GM12801 (cell line): ENCODE measurements around the gene SMYD4.

Experiments used
- CTCF ChIP-seq: IDR thresholded peaks from one replicate; pipeline ENCODE4 v1.5.1; 2011; ENCODE audit warnings: control low read depth; ENCODE audit not compliant: insufficient read length; ENCODE audit errors: extremely low read depth

Gene SMYD4

GRCh38 chr17:1745513-1746020 is 84.1 kb downstream of the SMYD4 start:
- TF ChIP-seq CTCF, result no peak

DNA sequence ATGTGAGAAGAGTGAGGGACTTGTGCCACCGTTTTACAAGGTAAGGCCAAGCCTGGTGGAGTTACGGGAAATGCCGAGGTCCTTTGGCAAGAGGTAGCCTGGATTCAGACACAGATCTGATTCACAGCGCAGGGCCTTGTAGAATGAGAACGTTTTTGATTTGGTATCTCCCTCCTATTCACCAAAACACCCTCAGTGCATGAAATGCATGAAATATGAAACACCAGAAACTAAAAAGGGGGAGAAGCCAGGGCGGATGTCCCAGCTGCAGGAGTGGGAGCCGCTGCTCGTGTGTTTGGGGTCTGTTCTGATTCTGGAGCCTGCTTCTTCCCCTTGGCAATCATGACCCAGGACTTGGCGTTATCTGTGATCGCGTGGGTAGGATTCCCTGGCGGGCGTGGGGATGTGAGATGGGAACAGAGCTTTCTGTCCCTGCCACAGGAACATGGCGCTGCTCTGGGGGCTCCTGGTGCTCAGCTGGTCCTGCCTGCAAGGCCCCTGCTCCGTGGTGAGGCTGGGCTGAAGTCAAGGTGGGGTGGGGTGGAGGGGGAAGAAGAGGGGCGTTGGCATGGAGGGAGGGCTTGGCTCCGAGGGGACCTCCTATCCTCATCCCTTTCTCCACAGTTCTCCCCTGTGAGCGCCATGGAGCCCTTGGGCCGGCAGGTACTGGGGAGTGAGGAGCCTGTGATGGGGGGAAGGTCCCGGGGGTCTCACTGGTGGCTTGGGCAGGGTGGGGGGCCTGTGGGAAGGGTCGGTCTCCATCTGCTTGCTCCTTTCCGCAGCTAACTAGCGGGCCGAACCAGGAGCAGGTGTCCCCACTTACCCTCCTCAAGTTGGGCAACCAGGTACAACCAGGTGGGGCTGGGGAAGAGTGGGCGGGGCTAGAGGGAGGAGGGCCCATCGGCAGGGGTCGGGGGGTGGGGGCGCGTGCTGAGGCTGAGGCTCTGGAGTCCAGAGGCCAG is 84.9 kb downstream of the SMYD4 start:
- no peak for TF ChIP-seq CTCF

GRCh38 chr17:1743088-1743439 is 86.6 kb downstream of the SMYD4 start:
- TF ChIP-seq CTCF, result no peak

- TF ChIP-seq CTCF, result no peak
Measured at GRCh38 chr17:1742371-1743087, 87.2 kb downstream of the SMYD4 start, which contains the start of gene SERPINF2. TSS of gene SERPINF2 (plus strand) at chr17:1742871. CDS start at chr17:1744996, 2,125 bp downstream.

DNA sequence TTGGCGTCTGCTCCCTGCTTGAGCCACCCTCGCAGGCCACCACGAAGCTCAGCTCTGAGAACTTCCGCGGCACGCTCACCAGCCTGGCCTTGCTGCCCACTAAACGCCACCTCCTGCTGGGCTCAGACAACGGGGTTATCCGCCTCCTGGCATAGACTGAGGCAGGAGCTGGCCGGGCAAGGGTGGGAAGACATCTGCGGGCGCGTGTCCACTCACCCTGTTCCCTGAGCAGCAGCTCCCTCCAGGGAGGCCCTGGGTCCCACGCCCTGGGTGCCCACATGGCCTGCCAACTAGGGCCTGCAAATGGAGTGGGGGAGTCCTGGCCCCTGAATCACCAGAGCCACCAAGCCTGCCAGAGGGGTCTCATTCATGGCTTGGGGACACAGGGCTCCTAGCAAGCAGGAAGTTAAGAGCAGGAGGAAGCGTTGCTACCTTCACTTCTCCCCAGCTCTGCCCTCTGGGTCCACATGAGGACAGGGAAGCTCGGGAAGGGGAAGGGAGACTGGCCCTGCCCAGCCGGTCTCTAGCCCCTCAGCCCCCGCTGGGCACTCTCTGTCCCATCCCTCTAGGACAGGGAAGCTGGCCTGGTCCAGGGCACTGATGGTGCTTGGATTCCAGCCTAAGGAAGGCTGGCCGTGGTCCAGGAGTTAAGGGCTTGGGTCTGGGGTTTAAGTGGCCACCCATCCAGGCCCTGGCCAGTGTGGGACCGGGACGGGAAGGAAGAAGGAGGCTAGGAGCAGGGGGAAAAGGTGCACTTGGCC is 92.0 kb downstream of the SMYD4 start:
- TF ChIP-seq CTCF, result no peak

DNA sequence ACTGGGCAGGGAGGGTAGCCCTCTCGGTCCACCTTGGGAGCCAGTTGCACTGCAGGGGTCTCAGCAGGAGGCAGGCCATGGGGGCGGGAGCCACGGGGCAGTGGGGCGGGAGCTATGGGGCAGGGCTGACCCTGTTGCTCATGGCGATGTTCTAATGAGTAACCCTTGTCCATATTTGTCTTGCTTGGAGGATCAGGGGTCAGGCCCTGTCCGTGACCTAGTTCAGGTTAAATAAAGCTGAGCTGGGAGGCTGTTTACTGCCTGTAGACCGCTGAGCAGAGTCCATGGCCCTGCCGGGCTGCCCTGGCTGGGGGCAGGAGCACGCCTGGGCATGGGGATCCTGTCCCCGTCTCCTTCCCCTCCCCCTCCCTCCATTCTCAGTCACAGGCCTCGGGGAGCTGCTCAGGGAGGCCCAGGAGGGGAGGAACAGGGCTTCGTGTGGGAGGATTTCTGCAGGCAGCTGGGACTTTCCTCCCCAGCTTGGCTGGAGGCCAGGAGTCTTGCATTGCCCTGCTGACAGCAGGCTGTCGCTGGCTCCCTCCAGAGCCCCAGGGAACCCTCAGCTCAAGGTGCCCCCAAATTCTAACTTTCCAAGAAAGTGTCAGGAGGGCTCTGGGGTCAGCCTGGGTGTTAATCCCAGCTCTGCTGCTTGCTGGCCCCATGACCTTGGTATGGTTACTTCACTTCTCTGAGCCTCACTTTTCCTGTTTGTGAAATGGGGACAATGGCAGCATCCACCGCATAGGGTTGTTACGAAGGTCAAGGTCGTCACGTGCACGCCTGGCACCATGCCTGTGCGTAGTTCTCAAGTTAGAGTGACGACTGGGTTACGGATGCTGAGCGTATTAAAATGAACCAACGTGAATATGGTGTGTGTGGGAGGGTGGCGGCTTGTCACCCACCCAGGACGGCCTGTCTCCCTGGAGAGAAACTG is 93.1 kb downstream of the SMYD4 start:
- no peak for TF ChIP-seq CTCF
